Fibroblast of lung (primary cell): ENCODE data around the gene TMEM163. TPM values are rescaled to one million over a fixed set of nuclear protein-coding genes. Genes with fewer than 3 reads are reported as not detected.

Experiments used
- DNase-seq, 2 donors: peaks; one replicate each; pipeline versions ENCODE4 v3.0.0 to v3.0.0-alpha.2; 2010; ENCODE audit warnings: low read depth in 2 of 2
- H2AFZ ChIP-seq: 2 replicates; pipeline ENCODE4 v1.5.1; 2012; ENCODE audit warnings: low read length, control low read depth, inconsistent platforms
- H3K27ac ChIP-seq: 2 replicates; pipeline ENCODE4 v1.5.1; 2011; ENCODE audit warnings: low read length, control low read depth; ENCODE audit not compliant: insufficient read depth
- H3K27me3 ChIP-seq: 2 replicates; pipeline ENCODE4 v1.5.1; 2011; ENCODE audit warnings: mild to moderate bottlenecking, low read length; ENCODE audit not compliant: control insufficient read depth, insufficient read depth
- H3K36me3 ChIP-seq: 2 replicates; pipeline ENCODE4 v1.5.1; 2011; ENCODE audit warnings: low read length; ENCODE audit not compliant: control insufficient read depth, insufficient read depth
- H3K4me1 ChIP-seq: 2 replicates; pipeline ENCODE4 v1.5.1; 2011; ENCODE audit warnings: low read length; ENCODE audit not compliant: control insufficient read depth, insufficient read depth; ENCODE audit errors: extremely low read depth
- H3K4me2 ChIP-seq: 2 replicates; pipeline ENCODE4 v1.5.1; 2011; ENCODE audit warnings: low read length, control low read depth; ENCODE audit not compliant: insufficient read depth; ENCODE audit errors: extremely low read depth
- H3K4me3 ChIP-seq, 4 experiments: fragments of 200-600 bp in 1 of 4; sonication (generic) in 1 of 4; replicated peaks in 1 of 4; 2 replicates each; pipeline ENCODE4 v1.5.1; 2011 to 2016; ENCODE audit warnings: low read length in 4 of 4, low read depth in 3 of 4, mild to moderate bottlenecking in 3 of 4, control low read depth in 2 of 4, inconsistent platforms in 1 of 4, mixed read lengths in 1 of 4; ENCODE audit not compliant: insufficient read depth in 1 of 4; ENCODE audit errors: control extremely low read depth in 1 of 4
- H3K79me2 ChIP-seq: 2 replicates; pipeline ENCODE4 v1.5.1; 2012; ENCODE audit warnings: mild to moderate bottlenecking, low read length, inconsistent platforms; ENCODE audit not compliant: control insufficient read depth, insufficient read depth
- H3K9ac ChIP-seq: 2 replicates; pipeline ENCODE4 v1.5.1; 2011; ENCODE audit warnings: mild to moderate bottlenecking, low read length, control low read depth; ENCODE audit not compliant: insufficient read depth
- H3K9me3 ChIP-seq: 2 replicates; pipeline ENCODE4 v1.5.1; 2012; ENCODE audit warnings: low read depth, low read length; ENCODE audit not compliant: control insufficient read depth, insufficient read depth
- H4K20me1 ChIP-seq: 2 replicates; pipeline ENCODE4 v1.5.1; 2011; ENCODE audit warnings: low read length; ENCODE audit not compliant: control insufficient read depth, insufficient read depth; ENCODE audit errors: extremely low read depth
- CTCF ChIP-seq, 2 donors: IDR thresholded peaks in 1 of 2; conservative IDR thresholded peaks in 1 of 2; 1 replicate in 1 of 2; 2 replicates in 1 of 2; pipeline ENCODE4 v1.5.1; 2011 to 2012; ENCODE audit warnings: low read length in 2 of 2, control low read depth in 1 of 2, inconsistent platforms in 1 of 2, low read depth in 1 of 2, mild to moderate bottlenecking in 1 of 2
- EZH2 ChIP-seq: IDR thresholded peaks from 2 replicates; pipeline ENCODE4 v1.5.1; 2012; ENCODE audit warnings: low read length, control low read depth, mild to moderate bottlenecking; ENCODE audit errors: missing control alignments
- polyA plus RNA-seq, 2 donors: library from polyadenylated mRNA; depleted of rRNA in 1 of 2; stranded (reverse) in 1 of 2; unstranded in 1 of 2; fragments of >200 nt; gene quantifications; 2 replicates each; pipeline ENCODE4 v1.2.1, GENCODE V29; 2011 to 2012; ENCODE audit warnings: missing spikeins in 1 of 2
- total RNA-seq: library from RNA; depleted of rRNA; stranded (reverse); fragments of >200 nt; gene quantifications from 2 replicates; pipeline ENCODE4 v1.2.1, GENCODE V29; 2014

TMEM163 gene
- total and polyA plus RNA-seq, 2 donors (not counting 1 experiment from before 2014, with no cell fraction given), result under 0.01 to 0.03 TPM

GRCh38 chr2:134432435-134432883 is 286.3 kb downstream of the TMEM163 start:
- H3K27me3 ChIP-seq, result no peaks in the 10 kb centered on the region
- H3K4me1 ChIP-seq, result peaks cover 9% of the 10 kb centered on the region
- H3K9ac ChIP-seq, result no peak overlapping the region
- peaks cover 15% of the 10 kb centered on the region for H3K36me3 ChIP-seq
- no peaks in the 10 kb centered on the region for H3K79me2 ChIP-seq
- DNase-seq, result no peak
- no peak overlapping the region for H3K27ac ChIP-seq
- no peak overlapping the region for H3K4me2 ChIP-seq
- no peak overlapping the region for H3K4me3 ChIP-seq
- no peaks in the 10 kb centered on the region for H4K20me1 ChIP-seq
- no peak overlapping the region for H2AFZ ChIP-seq
- TF ChIP-seq CTCF (conservative IDR thresholded peaks at IDR 0.05 in 1 of 2, IDR thresholded peaks at IDR 0.05 in 1 of 2; ENCODE audit: low read depth in 1 of 2, low read length in 2 of 2), result no peak
- TF ChIP-seq EZH2, result no peak
- H3K9me3 ChIP-seq, result no peaks in the 10 kb centered on the region

GRCh38 chr2:134431838-134432434 is 286.9 kb downstream of the TMEM163 start:
- no peak overlapping the region for H3K27ac ChIP-seq
- H3K9me3 ChIP-seq, result no peaks in the 10 kb centered on the region
- TF ChIP-seq CTCF (conservative IDR thresholded peaks at IDR 0.05 in 1 of 2, IDR thresholded peaks at IDR 0.05 in 1 of 2; ENCODE audit: low read depth in 1 of 2, low read length in 2 of 2), result no peak
- TF ChIP-seq EZH2, result no peak
- DNase-seq, result peak; percentile 40 to 63
- no peak overlapping the region for H3K4me2 ChIP-seq
- peaks cover 15% of the 10 kb centered on the region for H3K36me3 ChIP-seq
- H2AFZ ChIP-seq, result no peak overlapping the region
- peaks cover 9% of the 10 kb centered on the region for H3K4me1 ChIP-seq
- H3K9ac ChIP-seq, result no peak overlapping the region
- H3K27me3 ChIP-seq, result no peaks in the 10 kb centered on the region
- H3K4me3 ChIP-seq, result no peak overlapping the region
- no peaks in the 10 kb centered on the region for H3K79me2 ChIP-seq
- no peaks in the 10 kb centered on the region for H4K20me1 ChIP-seq

GRCh38 chr2:134429886-134430285 is 288.9 kb downstream of the TMEM163 start:
- peaks cover 14% of the 10 kb centered on the region for H3K36me3 ChIP-seq
- no peaks in the 10 kb centered on the region for H4K20me1 ChIP-seq
- no peak overlapping the region for H3K4me3 ChIP-seq
- no peak overlapping the region for H3K9ac ChIP-seq
- TF ChIP-seq CTCF (conservative IDR thresholded peaks at IDR 0.05 in 1 of 2, IDR thresholded peaks at IDR 0.05 in 1 of 2; ENCODE audit: low read depth in 1 of 2, low read length in 2 of 2) (no peak), EZH2 (no peak)
- H2AFZ ChIP-seq, result no peak overlapping the region
- H3K27me3 ChIP-seq, result no peaks in the 10 kb centered on the region
- H3K79me2 ChIP-seq, result no peaks in the 10 kb centered on the region
- H3K4me1 ChIP-seq, result peaks cover 9% of the 10 kb centered on the region
- H3K27ac ChIP-seq, result no peak overlapping the region
- no peaks in the 10 kb centered on the region for H3K9me3 ChIP-seq
- no peak for DNase-seq
- no peak overlapping the region for H3K4me2 ChIP-seq
